Loucy (cell line): ENCODE measurements around the gene CMTR1.

Experiments
- CTCF ChIP-seq: fragments of 200-600 bp; sonication (generic); conservative IDR thresholded peaks from 2 replicates; pipeline ENCODE4 v1.5.1; 2014; ENCODE audit warnings: mild to moderate bottlenecking, antibody characterized with exemption, low read length
- EZH2phosphoT487 ChIP-seq: fragments of 200-600 bp; IDR thresholded peaks from 2 replicates; pipeline ENCODE4 v1.6.1; 2018; ENCODE audit warnings: antibody characterized with exemption, mild to moderate bottlenecking, moderate library complexity, borderline replicate concordance

GRCh38 chr6:37433657-37434271 is 743 bp downstream of the CMTR1 start:
- TF ChIP-seq CTCF, result no peak
- TF ChIP-seq EZH2phosphoT487, result no peak
